ENCODE results near the gene ZNF718.

DNA sequence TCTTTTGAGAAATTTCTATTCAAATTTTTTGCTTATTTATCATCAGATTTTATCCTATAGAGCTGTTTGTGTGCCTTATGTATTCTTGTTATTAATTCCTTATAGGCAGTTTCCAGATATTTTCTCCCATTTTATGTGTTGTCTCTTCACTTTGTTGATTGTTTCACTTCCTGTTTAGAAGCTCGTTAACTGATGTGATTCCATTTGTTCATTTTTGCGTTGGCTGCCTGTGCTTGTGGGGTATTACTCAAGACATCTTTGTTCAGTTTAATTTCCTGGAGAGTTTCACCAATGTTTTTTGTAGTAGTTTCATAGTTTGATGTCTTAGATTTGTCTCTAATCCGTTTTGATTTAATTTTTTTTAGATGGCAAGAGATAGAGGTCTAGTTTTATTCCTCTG, 14.6 kb downstream of the ZNF718 start:
- TF ChIP-seq CTCF (IDR thresholded peaks at IDR 0.05) (no peak), POLR2A (IDR thresholded peaks at IDR 0.05) (no peak)
